ENCODE results near the gene RERG. TPM values are rescaled to one million over a fixed set of nuclear protein-coding genes. Genes with fewer than 3 reads are reported as not detected.

RERG gene
- total and polyA plus RNA-seq, 2 experiments from 2014 or later, result 1.1 to 1.5 TPM

- no peak for TF ChIP-seq CREB1 (CRISPR knock-in tag; IDR thresholded peaks at IDR 0.05; ENCODE audit: low read depth)
Observed at GRCh38 chr12:15214851-15215601, 6.2 kb downstream of the RERG start (continued).

- Histone ChIP-seq H3F3A (replicated peaks; ENCODE audit: low read depth) (no peaks in the 10 kb centered on the region), H3K36me3 (ENCODE audit: insufficient read depth) (no peaks in the 10 kb centered on the region), H4K20me1 (replicated peaks; ENCODE audit: insufficient read depth) (no peaks in the 10 kb centered on the region), H2AFZ (no peak overlapping the region), H3K4me1 (ENCODE audit: insufficient read depth) (no peaks in the 10 kb centered on the region), H3K9me2 (ENCODE audit: insufficient read depth) (no peaks in the 10 kb centered on the region), H3K27me3 (ENCODE audit: insufficient read depth) (no peaks in the 10 kb centered on the region), H3K4me3 (no peak overlapping the region), H3K27ac (ENCODE audit: low read depth) (no peak overlapping the region), H3K79me2 (replicated peaks; ENCODE audit: insufficient read depth) (no peaks in the 10 kb centered on the region), H3K4me2 (no peak overlapping the region)
- Mint-ChIP-seq H3K9me3 (no peaks in the 10 kb centered on the region), H3K27me3 (ENCODE audit: insufficient read depth, low read depth, poor library complexity) (no peaks in the 10 kb centered on the region), H3K4me1 (peaks cover 2% of the 10 kb centered on the region; the same call in 1 of the 3 replicates), H3K27ac (no peak overlapping the region), H3K36me3 (ENCODE audit: low read depth) (no peaks in the 10 kb centered on the region), H3K4me3 (no peak overlapping the region)
- DNase-seq (ENCODE audit: low spot score), result no peak
- TF ChIP-seq ZNF462 (CRISPR knock-in tag; IDR thresholded peaks at IDR 0.05) (no peak), REST (IDR thresholded peaks at IDR 0.05; ENCODE audit: unreplicated experiment) (no peak)
- ATAC-seq, result no peak
Observed at GRCh38 chr12:15212930-15213329, 8.3 kb downstream of the RERG start.
